Heart left ventricle (tissue), 13 donors: Measurements from ENCODE around the gene GHR.

Source experiments
- POLR2A ChIP-seq, 2 donors: fragments of 450-650 bp; IDR thresholded peaks; one replicate each; pipeline ENCODE4 v1.6.1; 2017; ENCODE audit warnings: antibody characterized with exemption in 2 of 2, mild to moderate bottlenecking in 2 of 2, moderate library complexity in 2 of 2
- TF ChIP-seq, protein P1 (sequence below), 12 donors: fragments of 200-600 bp; sonication (generic) in 4 of 12; IDR thresholded peaks; one replicate each; pipeline versions ENCODE4 v1.5.0 to v1.8.0; 2018 to 2022; ENCODE audit warnings: antibody characterized with exemption in 12 of 12, mild to moderate bottlenecking in 5 of 12
- donor health status: ischemic (EF 13 %, LVEDD 7.1; RV severe dilation, severe dysfunction).
- donor health status: DM: no; HTN: yes; CAD: no.
- donor health status: DM: no; HTN: no; CAD: no.
- donor health status: ischemic (EF 25% LVEDD 6.9; RV normal size, moderate dysfunction).
- donor health status: ischemic (EF 25% LVEDD 5.7; RV mildly dilated, moderate dysfunction).
- donor health status: ischemic (EF 35%, LVEDD 5.7; RV mildly dilated, moderate dysfunction).
- donor health status: nonischemic (EF 11% LVEDD 7.7; RV severe dilation, severe dysfunction).
- donor health status: DM: yes; HTN: yes; CAD: no.
- donor health status: PGD.
- donor health status: ischemic (EF 29% LVEDD 5.4; RV normal size, mild dysfunction).
- donor health status: nonischemic (EF 23%, LVEDD 6.1; RV moderate dilation, normal function).

DNA sequence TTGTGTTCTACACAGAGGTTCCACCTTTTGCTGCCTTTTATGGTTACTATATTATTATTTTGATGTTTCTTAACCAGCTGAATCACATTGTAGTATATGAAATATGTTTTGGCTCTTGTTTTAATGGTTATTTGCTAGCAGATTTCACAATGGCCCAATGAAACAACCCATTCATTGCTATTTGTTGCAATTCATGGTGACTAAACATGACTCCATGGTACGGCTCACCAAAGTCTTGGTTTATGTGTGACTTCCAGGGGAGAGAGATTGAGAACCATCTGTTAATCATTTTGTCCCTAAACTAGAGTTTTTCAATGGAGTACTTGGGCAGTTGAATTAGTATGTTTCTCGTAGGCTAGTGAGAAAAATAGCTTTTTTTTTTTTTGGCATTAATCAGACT lies 108.4 kb downstream of the GHR start:
- TF ChIP-seq, protein P1, sequence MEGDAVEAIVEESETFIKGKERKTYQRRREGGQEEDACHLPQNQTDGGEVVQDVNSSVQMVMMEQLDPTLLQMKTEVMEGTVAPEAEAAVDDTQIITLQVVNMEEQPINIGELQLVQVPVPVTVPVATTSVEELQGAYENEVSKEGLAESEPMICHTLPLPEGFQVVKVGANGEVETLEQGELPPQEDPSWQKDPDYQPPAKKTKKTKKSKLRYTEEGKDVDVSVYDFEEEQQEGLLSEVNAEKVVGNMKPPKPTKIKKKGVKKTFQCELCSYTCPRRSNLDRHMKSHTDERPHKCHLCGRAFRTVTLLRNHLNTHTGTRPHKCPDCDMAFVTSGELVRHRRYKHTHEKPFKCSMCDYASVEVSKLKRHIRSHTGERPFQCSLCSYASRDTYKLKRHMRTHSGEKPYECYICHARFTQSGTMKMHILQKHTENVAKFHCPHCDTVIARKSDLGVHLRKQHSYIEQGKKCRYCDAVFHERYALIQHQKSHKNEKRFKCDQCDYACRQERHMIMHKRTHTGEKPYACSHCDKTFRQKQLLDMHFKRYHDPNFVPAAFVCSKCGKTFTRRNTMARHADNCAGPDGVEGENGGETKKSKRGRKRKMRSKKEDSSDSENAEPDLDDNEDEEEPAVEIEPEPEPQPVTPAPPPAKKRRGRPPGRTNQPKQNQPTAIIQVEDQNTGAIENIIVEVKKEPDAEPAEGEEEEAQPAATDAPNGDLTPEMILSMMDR (IDR thresholded peaks at IDR 0.05), result no peak
- no peak for TF ChIP-seq POLR2A (IDR thresholded peaks at IDR 0.05)
